Measurements from ENCODE around the gene LLPH. TPM values are rescaled to one million over a fixed set of nuclear protein-coding genes. Genes with fewer than 3 reads are reported as not detected.

Gene LLPH
- total RNA-seq, 1 donor from 2014 or later: 2.4 TPM

DNA sequence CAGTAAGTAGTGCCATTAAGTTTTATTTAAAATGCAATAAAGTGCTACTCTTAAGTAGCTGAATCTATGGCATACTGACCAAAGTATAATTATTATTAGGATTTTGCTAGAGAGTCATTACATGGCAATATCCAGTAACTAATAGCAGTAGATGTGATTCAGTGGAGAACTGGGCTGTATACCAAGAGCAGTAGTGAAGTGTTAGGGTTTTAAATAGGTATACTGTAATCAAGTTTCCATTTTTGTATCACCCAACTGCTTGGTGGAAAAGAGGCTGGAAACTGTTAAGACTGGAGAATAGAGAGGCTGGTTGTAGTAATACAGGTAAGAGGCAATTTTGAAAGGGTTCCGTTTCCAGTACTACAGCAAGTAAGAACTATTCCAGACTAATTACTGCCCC is 13.3 kb upstream of the LLPH start:
- no peak for DNase-seq (ENCODE audit: low read depth in 2 of 2)

DNA sequence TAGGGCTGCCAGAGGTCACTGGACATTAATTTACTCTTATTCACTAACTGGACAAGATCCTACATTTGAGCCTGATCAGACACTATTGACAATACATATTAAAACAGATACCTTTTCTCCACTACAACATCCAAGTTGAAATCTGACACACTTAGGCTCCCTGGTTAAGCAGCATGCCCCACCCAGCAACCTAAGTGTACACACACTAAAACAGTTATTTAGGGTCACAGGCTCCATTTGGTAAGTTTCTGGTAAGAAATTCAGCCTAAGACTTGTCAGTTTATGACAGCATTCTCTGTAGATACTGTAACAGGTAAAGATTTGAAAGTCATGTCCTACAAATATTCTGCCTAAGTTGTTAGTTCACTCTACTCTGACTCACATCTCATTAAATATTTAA is 12.3 kb upstream of the LLPH start:
- DNase-seq (ENCODE audit: low read depth in 2 of 2): no peak

DNA sequence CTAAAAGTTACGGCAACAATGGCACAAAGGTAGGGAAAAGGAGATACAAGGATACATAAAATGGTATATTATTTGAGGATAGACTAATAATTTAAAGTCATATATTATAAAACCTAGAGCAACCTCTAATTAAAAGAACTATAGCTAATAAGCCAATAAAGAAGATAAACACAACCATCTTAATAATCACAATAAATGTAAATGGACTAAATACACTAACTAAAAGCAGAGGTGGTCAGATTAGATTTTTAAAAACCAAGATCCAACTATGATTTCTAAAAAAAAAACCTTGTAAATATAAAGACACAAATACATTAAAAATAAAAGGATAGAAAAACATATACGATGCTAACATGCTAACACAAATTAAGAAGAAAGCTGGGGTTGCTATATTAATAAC is 10.7 kb upstream of the LLPH start:
- DNase-seq (ENCODE audit: low read depth in 2 of 2): no peak

DNA sequence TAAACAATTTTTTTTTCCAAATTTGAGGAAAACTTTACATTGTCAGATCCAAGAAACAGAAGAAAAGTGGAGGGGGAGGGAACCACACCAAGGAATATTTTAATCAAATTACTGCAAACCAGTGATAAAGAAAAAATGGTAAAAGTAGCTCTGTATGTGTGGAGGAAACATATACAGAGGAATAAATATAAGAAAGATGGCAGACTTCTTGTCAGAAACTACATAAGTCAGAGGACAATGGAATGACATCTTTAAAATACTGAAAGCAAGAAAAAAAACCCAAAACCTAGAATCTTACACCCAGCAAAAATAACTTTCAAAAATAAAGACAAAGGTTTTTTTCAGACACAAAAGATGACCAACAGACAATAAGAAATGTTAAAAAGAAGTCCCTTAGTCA is 10.2 kb upstream of the LLPH start:
- no peak for DNase-seq (ENCODE audit: low read depth in 2 of 2)

DNA sequence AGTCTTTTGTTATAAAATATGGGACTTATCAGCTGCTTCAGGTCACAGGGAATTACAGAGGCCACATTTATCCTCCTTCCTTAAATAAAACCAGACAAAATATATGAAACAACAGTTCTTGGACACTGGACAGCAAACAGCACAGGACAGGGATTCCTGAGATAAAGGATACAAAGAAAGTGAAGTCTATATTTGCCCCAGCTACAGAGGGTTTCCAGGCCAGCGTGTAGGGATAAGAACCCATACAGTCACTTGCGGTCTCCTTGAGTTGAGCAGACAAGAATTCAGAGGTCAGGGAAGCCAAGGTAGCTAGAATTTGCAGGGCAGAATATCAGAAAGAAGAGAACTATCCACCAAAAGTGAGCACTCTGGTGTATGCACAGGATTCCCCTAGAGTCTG is 8.8 kb upstream of the LLPH start:
- DNase-seq (ENCODE audit: low read depth in 2 of 2): no peak

DNA sequence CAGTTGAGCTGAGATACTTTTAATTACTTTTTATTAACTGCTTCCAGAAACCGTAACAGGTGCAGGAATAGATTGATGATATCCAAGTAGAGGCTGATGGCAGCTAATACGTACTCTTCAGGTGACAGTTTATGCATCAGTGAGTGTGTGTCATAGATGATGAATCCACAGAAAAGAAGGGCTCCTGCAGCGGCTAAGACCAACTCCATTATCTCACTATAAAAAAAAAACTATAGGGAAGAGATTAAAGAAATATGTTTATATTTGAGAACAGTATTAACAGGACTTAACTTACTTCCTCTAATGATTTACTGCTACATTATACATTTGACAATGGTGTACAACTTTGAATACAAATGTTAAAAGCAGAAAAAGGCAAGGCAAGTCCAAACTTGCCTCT is 7.4 kb upstream of the LLPH start:
- no peak for DNase-seq (ENCODE audit: low read depth in 2 of 2)

DNA sequence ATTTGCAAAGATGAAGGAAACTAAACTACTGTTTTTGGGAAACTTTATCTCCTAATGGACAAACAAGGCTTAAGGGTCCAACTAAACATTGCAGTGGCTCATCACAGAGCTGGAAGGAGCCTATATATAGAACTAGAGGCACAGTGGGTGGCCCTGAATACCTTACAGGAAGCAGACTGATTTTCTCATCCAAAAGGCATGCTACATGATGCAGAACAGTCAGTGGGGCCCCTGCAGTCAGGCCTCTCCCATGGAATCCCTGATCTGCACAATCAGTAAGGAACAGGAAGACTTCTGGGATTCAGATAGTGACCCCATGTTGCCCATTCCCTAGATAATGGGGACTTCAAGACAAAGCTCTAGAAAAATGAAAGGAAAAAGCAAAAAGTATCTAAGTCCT is 1.9 kb upstream of the LLPH start:
- peak in 1 of 2 donors; percentile 78 for DNase-seq (ENCODE audit: low read depth in 2 of 2)

DNA sequence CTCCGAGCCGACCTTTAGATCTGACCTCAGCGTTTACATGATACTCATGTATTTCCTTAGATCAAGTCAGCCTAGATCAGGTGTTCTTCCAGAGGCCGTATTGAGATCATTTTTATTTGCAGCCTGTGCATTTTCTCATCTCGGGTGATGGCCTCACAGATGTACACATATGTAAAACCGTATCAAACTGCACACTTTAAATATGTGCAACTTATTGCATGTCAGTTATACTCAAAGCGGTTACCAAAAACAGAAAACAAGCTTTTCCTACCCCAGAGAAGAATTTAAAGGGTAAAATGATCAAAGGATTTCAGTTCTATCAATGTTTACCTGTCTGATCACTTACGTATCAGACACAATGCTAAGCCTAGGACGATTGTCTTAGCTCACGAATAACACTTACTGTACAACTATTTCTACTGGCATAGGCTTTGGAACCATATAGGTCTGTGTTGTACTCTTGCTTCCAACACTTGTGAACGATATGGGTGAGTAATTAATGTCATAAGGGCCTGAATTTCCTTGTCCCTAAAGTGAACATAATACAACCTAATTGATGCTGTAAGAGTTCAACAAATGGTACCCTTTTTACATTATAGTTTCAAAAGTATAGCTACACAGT is 628 bp upstream of the LLPH start:
- DNase-seq (ENCODE audit: low read depth in 2 of 2): peak in 1 of 2 donors; percentile 20

DNA sequence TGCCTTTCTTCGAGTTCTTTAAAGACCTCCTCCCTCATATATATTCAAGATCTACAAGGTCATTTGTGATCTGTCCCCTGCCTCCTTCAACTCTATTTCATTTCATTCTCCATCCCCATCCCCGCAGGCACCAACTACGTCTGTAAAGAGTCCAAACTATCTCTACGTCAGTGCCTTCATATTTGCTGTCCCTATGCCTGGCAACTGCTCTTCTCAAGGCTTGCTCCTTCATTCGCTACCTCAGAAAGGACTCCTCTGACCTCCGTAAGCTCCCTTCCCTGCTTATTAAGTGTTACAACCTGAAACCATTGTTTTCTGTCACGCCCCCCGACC is 650 bp downstream of the LLPH start:
- peak in 1 of 2 donors; percentile 50 for DNase-seq (ENCODE audit: low read depth in 2 of 2)

DNA sequence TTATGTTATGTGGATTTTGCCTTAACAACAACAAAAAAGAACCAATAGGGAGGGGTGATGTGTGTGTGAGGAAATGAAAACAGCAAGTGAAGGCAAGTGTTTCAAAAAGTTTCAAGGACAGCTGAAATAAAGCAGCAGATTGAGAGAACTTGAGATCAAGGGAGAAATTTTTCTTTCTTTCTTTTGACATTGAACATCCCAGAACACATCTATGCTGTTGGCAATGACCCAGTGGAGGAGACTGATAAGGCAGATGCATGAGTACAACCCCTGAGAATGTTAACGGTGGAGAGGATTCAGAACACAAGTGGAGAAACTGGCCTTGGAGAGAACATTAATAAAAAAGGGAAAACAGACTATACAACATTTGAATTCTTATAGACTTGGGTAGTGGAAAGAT is 2.9 kb downstream of the LLPH start:
- DNase-seq (ENCODE audit: low read depth in 2 of 2): no peak

DNA sequence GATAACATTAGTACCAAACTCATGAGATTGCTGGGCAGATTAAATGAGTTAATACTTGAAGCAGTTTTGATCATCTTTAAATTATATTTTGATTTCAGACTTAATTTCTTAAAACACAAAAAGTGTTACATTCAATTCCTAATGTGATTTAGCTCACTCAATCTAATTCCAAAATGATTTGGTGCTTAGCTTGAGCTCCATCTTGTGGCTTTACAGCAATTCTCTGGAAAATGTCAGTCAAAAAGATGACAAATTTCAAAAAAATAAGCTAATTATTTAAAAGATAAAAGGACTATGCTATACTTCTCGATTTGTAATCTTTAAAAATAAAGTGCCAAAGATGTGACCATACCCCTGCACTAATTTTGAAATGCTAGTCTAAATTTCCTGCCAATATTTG is 10.1 kb downstream of the LLPH start:
- peak in 1 of 2 donors; percentile 24 for DNase-seq (ENCODE audit: low read depth in 2 of 2)

DNA sequence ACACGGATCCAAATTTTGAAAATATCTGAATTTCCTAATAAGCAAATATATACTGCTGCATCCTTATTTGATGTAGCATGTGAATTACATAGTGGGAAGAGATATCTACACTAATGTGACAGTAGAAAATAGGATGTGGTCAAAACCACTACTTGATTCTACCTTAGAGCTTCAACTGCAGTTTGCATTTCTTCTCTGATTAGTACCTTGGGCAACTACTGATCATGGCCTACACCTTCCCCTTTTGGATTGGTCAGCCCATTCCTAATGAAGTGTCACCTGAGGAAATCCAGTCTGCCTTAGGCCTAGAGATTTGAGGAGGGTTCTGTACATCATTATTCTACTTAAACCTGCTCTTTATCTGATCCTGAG is 10.7 kb downstream of the LLPH start:
- no peak for DNase-seq (ENCODE audit: low read depth in 2 of 2)

DNA sequence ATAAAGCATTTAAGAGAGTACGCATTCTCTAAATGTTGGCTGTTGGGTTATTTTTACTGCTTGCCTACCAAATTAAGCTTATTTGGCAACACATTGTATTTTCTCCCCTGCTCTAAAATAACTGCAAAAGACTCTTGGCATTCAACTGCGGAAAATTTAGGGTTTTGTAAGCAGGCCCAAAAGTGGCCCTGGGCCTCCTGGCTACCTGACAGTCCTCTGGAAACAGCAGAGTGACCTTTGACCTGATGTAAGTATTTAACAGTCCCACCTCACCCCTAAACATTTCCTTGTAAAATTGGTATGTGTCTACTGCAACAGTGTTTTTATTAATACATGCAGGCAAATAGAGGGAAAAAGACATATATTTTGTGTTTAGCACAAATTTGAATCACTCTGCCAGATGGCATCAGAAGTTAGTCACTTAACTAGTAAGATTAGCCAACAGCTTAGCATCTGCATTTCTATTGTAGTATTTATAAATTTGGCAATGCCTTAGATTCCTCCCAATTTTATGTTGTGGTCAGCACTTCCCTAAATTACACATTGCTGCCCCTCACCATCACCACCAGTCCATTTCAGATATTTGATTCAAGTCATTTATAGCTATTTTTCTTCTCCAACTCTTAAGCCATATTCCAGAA is 11.2 kb downstream of the LLPH start:
- peak in 1 of 2 donors; percentile 50 for DNase-seq (ENCODE audit: low read depth in 2 of 2)

DNA sequence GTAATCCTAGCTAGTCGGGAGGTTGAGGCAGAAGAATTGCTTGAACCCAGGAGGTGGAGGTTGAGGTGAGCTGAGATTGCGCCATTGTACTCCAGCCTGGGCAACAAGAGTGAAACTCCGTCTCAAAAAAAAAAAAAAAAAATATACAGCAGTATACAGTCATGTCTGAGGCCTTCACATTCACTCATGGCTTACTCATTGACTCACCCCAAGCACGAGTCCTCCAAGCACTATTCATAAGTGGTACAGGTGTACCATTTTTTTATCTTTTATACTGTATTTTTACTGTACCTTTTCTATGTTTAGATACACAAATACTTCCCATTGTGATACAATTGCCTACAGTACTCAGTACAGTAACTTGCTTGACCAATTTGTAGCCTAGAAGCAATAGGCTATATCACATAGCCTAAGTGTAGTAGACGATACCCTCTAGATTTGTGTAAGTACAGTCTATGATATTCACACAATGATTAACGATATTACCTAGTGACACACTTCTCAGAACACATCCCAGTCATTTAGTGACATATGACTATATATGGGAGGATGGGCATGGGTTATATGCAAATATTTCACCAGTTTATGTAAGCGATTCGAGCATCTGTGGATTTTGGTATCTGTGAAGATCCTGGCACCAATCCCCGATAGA is 12.2 kb downstream of the LLPH start:
- DNase-seq (ENCODE audit: low read depth in 2 of 2): no peak

DNA sequence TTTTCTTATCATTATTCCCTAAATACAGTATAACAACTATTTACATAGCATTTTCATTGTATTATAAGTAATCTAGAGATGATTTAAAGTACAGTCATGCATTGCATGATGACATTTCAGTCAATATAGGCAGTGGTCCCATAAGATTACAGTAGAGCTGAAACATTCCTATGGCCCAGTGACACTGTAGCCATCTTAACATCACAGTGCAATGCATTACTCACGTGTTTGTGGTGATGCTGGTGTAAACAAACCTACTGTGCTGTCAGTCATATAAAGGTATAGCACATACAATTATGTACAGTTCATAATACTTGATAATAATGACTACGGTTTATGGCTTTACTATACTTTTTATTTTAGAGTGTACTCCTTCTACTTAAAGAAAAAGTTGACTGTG is 13.3 kb downstream of the LLPH start:
- no peak for DNase-seq (ENCODE audit: low read depth in 2 of 2)

DNA sequence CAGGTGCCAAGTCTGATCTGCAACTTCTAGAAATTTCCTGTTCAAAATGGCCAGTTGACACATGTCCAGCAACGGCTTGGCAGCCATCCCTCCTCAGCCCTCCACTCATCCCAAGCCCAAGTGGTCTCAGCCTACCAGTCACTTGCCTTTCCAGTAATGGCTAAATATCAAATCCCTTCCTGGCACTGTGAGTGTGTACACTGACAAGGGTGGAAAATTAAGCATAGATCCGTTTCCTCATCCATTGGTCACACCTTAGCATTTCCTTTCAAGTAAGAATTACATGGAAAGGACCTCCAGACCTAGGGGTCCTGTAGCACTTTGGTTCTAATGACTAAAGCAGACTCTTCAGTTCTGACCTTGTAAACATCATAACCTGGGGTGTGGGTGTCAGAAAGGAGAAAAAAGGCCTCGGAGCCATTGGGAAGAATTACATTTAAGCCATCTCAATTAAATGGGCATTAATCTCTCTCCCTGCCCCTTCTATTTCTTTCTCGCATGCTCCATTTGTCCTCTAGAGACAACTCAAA is 15.4 kb downstream of the LLPH start:
- peak in 1 of 2 donors; percentile 37 for DNase-seq (ENCODE audit: low read depth in 2 of 2)

DNA sequence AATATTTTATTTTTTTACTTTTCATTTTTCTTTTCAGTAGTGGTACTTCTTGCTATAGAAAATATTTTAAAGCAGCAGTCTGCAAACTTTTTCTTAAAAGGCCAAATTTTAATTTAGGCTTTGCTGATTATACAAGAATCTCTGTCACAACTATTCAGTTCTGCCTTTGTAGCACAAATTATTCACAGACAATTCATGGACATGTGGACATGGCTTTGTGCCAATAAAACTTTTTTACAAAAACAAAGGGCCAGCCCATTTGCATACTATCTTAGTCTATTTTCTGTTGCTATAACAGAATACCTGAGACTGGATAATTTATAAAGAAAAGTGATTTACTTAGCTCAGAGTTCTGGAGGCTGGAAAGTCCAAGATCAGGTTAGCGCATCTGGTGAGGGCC is 17.1 kb downstream of the LLPH start:
- peak in 1 of 2 donors; percentile 69 for DNase-seq (ENCODE audit: low read depth in 2 of 2)

DNA sequence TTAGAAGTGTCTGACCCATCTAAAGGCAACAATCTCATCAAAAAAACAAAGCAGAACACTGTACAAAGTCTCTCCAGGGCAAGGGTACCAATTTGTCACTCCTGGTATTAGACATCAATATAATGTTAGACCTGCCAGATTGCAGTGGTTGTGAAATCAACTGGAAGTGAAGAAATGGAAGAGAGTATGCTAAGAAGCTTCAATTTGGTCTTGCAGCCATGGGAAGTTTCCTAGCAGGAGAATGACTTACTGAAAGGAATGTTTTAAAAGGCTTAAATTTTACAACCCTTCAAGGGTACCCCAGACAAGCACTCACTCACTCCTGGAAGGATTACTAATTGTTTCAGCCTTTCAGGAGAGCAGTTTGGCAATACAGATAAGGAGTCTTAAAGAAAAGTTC is 18.9 kb downstream of the LLPH start:
- DNase-seq (ENCODE audit: low read depth in 2 of 2): no peak

DNA sequence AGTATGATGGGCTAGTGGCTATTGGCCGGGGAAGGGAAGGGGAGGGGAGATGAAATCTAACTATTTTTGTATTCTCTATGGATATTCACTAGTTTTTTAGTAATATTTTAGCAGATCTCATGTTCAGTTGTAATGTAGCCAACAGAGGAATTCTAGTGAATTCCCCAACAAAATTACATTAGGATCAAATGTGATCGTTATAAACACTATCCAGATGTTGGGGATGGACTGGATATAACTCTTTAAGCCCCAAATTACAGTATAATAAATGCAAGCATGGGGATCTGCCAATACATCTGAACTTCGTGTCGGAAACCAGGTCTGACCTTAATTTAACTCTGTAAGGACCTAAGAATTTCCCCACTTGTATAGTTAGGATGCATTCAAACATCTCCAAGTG is 21.5 kb downstream of the LLPH start:
- DNase-seq (ENCODE audit: low read depth in 2 of 2): no peak

DNA sequence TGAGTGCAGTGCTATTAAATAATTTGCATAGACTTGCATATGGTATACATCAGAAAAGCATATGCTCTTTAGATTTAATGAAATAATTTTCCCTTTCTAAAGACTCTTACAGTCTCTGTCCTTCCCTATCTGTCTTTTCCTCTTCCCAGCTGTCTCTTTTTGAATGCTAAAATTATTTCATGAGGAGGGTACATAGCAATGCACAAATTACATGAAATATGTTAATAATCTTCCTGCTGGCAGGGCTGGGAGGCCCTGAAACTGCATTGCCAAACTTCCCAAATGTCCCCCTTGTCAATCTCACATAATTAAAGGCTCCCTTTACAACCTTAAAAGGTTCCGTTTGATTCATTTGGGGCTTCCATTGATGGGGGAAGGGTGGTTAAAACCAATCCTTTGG is 22.2 kb downstream of the LLPH start:
- no peak for DNase-seq (ENCODE audit: low read depth in 2 of 2)

DNA sequence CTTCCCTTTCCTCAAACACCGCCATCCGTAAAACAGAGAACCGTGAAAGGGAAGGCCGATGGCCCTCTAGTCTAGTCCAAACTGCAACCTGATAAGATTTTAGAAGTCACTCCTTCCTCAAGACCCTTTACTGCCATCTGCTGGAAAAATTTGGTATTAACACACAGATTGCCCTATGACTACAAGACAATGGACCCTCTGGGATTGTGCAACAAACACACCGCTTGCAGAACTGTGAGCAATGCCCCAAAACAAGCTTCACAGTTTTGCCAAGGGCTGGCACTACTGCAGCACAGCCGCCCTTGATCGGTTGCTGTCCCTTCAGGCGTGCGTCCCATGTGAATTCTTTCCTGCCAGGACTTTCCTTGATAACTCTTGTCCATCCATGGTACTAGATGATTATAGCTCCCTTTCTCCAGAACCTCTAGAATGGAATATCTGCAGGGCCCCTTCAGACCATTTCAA is 23.1 kb downstream of the LLPH start:
- DNase-seq (ENCODE audit: low read depth in 2 of 2): peak; percentile 90 to 91

DNA sequence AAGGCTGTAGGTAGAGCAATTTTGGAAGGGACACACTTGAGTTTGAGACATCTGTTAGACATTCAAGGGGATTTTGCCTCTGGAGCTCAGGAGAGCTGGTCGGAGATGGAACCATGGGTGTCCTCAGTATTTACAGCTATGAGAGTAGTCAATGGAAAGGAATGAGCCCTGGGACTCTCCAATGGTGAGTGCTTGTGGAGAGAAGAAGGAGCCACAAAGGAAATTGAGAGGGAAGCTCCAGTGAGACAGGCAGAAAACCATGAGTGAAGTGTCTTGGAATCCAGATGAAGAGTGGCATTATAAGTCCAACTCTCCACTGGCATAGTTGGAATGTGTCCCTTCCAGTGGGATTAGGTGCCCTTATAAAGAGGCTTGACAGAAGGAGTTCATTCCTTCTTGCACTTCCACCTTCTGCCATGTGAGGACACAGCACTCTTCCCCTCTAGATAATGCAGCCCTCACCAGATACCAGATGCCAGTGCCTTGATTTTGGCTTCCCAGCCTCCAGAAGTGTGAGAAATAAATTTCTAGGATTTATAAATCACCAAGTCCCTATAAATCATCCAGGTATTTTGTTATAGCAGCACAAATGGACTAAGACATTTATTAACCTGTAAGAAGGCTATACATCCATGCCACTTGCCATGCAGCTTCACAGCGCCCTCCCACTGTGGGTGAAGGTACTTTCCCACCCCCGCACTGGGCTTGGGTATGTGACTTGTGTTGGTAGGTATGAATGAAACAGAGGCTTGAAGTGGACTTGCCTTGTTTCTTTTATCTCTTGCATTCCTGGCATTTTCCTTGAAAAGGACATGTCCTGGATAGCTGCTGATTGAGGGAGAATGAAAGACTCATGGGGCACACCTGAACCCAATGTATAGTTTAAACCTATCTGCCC is 27.3 kb downstream of the LLPH start:
- no peak for DNase-seq (ENCODE audit: low read depth in 2 of 2)
